Dermis lymphatic vessel endothelial cell (primary cell): ENCODE measurements around the gene RHOBTB1. TPM values are rescaled to one million over a fixed set of nuclear protein-coding genes. Genes with fewer than 3 reads are reported as not detected.

Experiments used
- total RNA-seq: library from RNA; depleted of rRNA; stranded (reverse); fragments of >200 nt; gene quantifications from 2 replicates; pipeline ENCODE4 v1.2.1, GENCODE V29; 2014

Gene RHOBTB1
- 30.9 and 41.6 TPM in 2 replicates for total RNA-seq

GRCh38 chr10:60944058-60944909, at the start of gene RHOBTB1:
RHOBTB1 (minus strand) TSS chr10:60944185; CDS start chr10:60911542, 32,643 bp downstream.

Other genes starting within 250 kb of the RHOBTB1 start
- gene CDK1, start 165.7 kb downstream of the RHOBTB1 start, total RNA-seq = 11.0 and 11.7 TPM in 2 replicates